Colonic mucosa (tissue), 4 donors: Measurements from ENCODE around the gene GREM1. TPM values are rescaled to one million over a fixed set of nuclear protein-coding genes. Genes with fewer than 3 reads are reported as not detected.

Experiments used
- DNase-seq: peaks from one replicate; pipeline ENCODE4 v3.0.0-alpha.2; 2020
- H3K27ac ChIP-seq: fragments of 200-600 bp; one replicate; pipeline ENCODE4 v1.8.0; 2021
- H3K27me3 ChIP-seq: fragments of 200-600 bp; one replicate; pipeline ENCODE4 v1.8.0; 2021
- H3K36me3 ChIP-seq: fragments of 200-600 bp; one replicate; pipeline ENCODE4 v1.8.0; 2021
- H3K4me1 ChIP-seq: fragments of 200-600 bp; one replicate; pipeline ENCODE4 v1.8.0; 2021; ENCODE audit warnings: mild to moderate bottlenecking
- H3K4me3 ChIP-seq: fragments of 200-600 bp; one replicate; pipeline ENCODE4 v1.8.0; 2021
- H3K9ac ChIP-seq, 2 donors: one replicate each; pipeline ENCODE4 v1.7.0; 2013; ENCODE audit warnings: control low read depth in 2 of 2, low read depth in 2 of 2, low read length in 2 of 2
- H3K9me3 ChIP-seq: fragments of 200-600 bp; one replicate; pipeline ENCODE4 v1.8.0; 2021
- intact Hi-C: fragments of 100-400 bp; cut with DNase I; formaldehyde crosslinking; loops from one replicate; pipeline ENCODE4 v1.14.1; 2022
- total RNA-seq, 2 donors: library from RNA; stranded (reverse); fragmentation: NEBNext Ultra II Directional in 1 of 2; extraction: Animal tissue kit (Norgen Biotek cat#: 25700) in 1 of 2; gene quantifications; one replicate each; pipeline ENCODE4 v1.2.1, GENCODE V29; 2021
- TF ChIP-seq, protein P1 (sequence below): fragments of 200-600 bp; IDR thresholded peaks from one replicate; pipeline ENCODE4 v1.8.0; 2022; ENCODE audit warnings: antibody characterized with exemption, mild to moderate bottlenecking
- donor health status: healthy.
- donor health status: DM: no; HTN: no; CAD: no.
- donor health status: DM: no; HTN: no; CAD: no.

GREM1 gene
- total RNA-seq, 2 donors from 2014 or later = 18.9 to 39.3 TPM

DNA sequence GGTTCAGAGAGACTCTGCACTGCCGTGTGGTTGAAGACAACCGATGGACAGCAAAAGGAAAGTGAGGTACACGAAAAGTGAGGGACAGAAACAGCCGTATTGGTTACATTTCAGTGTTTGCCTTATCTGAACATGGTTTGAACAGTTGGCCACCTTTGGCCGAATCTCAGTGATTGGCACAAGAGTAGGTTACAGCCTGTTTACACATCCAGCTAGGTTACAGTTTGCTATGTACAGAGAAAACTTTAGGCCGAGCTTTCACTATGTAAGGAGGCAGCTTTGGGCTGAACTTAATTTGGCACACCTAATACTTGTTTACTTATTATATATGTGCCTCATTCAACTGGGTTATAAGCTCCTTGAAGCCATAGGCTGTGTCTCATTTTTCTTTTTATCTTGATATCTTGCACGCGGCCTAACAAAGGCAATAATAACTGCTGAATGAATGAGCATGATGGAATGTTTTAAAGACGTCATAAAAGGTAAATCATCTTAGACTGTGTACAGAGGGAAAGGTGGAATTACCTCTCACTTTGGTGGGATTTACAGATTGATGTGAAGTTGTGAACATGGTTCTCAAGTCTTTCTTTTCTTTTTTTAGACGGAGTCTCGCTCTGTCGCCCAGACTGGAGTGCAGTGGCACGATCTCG, 17.2 kb upstream of the GREM1 start:
- H3K4me1 ChIP-seq = no peaks in the 10 kb centered on the region
- H3K9ac ChIP-seq = no peak overlapping the region
- peak overlapping the region; percentile 51 for H3K27ac ChIP-seq
- no peak overlapping the region for H3K4me3 ChIP-seq
- intact Hi-C loops = no loop called here
- peak; percentile 79 for DNase-seq
- TF ChIP-seq, protein P1, sequence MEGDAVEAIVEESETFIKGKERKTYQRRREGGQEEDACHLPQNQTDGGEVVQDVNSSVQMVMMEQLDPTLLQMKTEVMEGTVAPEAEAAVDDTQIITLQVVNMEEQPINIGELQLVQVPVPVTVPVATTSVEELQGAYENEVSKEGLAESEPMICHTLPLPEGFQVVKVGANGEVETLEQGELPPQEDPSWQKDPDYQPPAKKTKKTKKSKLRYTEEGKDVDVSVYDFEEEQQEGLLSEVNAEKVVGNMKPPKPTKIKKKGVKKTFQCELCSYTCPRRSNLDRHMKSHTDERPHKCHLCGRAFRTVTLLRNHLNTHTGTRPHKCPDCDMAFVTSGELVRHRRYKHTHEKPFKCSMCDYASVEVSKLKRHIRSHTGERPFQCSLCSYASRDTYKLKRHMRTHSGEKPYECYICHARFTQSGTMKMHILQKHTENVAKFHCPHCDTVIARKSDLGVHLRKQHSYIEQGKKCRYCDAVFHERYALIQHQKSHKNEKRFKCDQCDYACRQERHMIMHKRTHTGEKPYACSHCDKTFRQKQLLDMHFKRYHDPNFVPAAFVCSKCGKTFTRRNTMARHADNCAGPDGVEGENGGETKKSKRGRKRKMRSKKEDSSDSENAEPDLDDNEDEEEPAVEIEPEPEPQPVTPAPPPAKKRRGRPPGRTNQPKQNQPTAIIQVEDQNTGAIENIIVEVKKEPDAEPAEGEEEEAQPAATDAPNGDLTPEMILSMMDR = no peak
- no peaks in the 10 kb centered on the region for H3K36me3 ChIP-seq
- H3K27me3 ChIP-seq = no peaks in the 10 kb centered on the region
- H3K9me3 ChIP-seq = no peaks in the 10 kb centered on the region

GRCh38 chr15:32701863-32702262, 15.9 kb upstream of the GREM1 start:
- Histone ChIP-seq H3K36me3 (no peaks in the 10 kb centered on the region), H3K4me3 (no peak overlapping the region), H3K9me3 (no peaks in the 10 kb centered on the region), H3K27ac (no peak overlapping the region), H3K27me3 (no peaks in the 10 kb centered on the region), H3K9ac (no peak overlapping the region), H3K4me1 (no peaks in the 10 kb centered on the region)
- DNase-seq = no peak
- intact Hi-C loops = no loop called here
- TF ChIP-seq, protein P1 = no peak

DNA sequence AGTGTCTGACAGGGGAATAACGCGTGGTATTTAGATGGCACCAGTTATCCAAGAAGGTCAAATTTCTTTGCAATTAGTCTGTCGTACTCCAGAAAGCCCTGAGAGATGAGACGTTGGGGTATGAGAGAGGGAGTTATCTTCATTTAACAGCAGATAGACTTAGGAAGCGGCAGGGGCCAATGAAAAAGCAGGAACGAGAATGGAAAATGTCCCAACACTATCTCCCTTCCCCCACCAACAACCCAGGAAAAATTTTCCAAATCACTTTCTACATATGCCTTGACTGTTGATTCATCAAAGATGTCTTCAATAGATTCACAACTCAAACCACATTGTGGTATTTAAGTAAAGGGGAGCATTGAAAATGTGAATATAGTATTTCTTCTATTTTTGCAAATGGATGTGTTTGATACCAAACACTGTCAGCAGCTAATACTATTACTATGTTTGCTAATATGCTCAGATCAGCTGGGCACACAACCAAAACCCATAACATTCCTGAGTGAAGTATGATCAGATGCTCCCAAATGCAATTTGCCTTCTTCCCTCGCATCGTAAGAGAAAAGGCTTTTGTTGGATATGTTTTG, 13.3 kb upstream of the GREM1 start:
- no peak for DNase-seq
- no peaks in the 10 kb centered on the region for H3K9me3 ChIP-seq
- H3K4me1 ChIP-seq = no peaks in the 10 kb centered on the region
- intact Hi-C loops = no loop called here
- H3K27ac ChIP-seq = no peak overlapping the region
- no peaks in the 10 kb centered on the region for H3K36me3 ChIP-seq
- TF ChIP-seq, protein P1 = no peak
- no peak overlapping the region for H3K9ac ChIP-seq
- H3K27me3 ChIP-seq = no peaks in the 10 kb centered on the region
- H3K4me3 ChIP-seq = no peak overlapping the region

DNA sequence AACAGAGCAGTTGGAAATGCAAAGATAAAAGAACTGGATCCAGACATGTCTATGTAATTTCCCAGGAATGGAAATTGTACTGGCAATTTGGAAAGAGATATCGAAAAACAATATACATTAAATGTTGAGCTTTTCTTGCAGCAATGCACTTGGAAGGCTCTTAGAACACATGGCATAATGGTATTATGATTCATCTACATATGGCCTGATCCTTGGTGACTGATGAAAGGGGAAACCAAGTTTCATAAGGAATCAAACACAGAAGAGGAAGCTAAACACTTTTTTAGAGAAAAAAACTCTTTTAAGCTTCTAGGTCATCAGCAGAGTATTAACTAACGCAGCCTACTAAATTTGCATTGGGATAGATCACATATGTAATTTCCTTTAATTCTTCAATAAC, 12.4 kb upstream of the GREM1 start:
- TF ChIP-seq, protein P1 = no peak
- Histone ChIP-seq H3K27ac (no peak overlapping the region), H3K4me1 (no peaks in the 10 kb centered on the region), H3K4me3 (no peak overlapping the region), H3K27me3 (no peaks in the 10 kb centered on the region), H3K36me3 (no peaks in the 10 kb centered on the region), H3K9me3 (no peaks in the 10 kb centered on the region), H3K9ac (no peak overlapping the region)
- DNase-seq = no peak
- intact Hi-C loops = no loop called here

- intact Hi-C loops = no loop called here
- no peak for DNase-seq
Observed at GRCh38 chr15:32706704-32707103, 11.1 kb upstream of the GREM1 start.

More at GRCh38 chr15:32706704-32707103, 11.1 kb upstream of the GREM1 start:
- Histone ChIP-seq H3K9me3 (no peaks in the 10 kb centered on the region), H3K4me1 (no peaks in the 10 kb centered on the region), H3K27ac (no peak overlapping the region), H3K36me3 (no peaks in the 10 kb centered on the region), H3K27me3 (no peaks in the 10 kb centered on the region), H3K9ac (no peak overlapping the region), H3K4me3 (no peak overlapping the region)
- TF ChIP-seq, protein P1 = no peak
